ENCODE results near the gene ANKRD22.

GRCh38 chr10:88791924-88792323, 59.7 kb downstream of the ANKRD22 start:
- TF ChIP-seq POLR2AphosphoS5 (IDR thresholded peaks at IDR 0.05; ENCODE audit: low read depth, low read length) (no peak), POLR2A (IDR thresholded peaks at IDR 0.05; ENCODE audit: low read depth, low read length) (no peak)
